GM18861 (cell line): ENCODE data around the gene MME.
"Not testable (repeated sequence)": the region's sequence is repeated elsewhere in the genome, so short reads cannot be mapped to it uniquely, and the experiment has no call there.

ENCODE experiments used
- ATAC-seq: cut with Tn5 transposase; IDR thresholded peaks from one replicate; pipeline ENCODE4 v1.9.1; 2021; ENCODE audit not compliant: unreplicated experiment

MME gene

GRCh38 chr3:155083313-155083905, 3.3 kb downstream of the MME start:
- ATAC-seq: no peak

DNA sequence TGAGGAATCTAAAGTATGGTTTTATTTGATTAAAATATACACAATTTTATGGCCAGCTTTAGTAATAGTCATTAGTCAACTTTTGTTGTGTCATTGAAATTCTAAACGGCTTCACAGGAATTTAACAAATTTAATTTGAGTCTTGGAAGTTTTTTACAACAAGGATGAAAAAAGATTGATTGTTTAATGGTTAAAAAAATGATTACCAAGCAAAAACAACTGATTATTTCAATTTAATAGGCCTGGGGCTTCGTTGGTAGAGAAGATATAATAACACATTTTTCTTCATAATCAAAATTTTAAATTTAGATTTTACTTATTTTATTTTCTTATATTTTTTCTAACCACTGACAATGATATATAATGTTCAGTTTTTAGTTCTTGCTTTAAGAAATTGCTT, 4.4 kb downstream of the MME start:
- ATAC-seq: no peak

DNA sequence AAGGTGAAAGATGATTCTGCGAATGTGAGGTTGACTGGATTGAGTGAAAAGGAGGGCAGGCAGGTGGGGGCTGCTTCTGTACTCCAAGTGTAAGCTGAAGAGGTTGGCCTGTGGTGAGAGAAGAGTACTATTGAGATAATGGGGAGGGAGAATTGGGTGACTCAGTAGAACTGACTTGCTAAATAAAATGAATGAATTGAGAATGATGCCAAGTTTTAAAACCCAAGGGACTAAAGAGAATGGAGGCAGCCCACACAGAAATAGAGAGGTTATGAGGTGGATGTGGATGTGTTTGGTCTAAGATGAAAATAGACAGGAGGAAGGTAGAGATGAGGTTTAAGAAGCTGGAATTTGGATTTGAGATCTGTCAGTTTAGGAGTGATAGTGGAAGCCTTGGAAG, 5.9 kb downstream of the MME start:
- ATAC-seq: no peak

- no peak for ATAC-seq
Observed at GRCh38 chr3:155088706-155089345, 8.7 kb downstream of the MME start.

DNA sequence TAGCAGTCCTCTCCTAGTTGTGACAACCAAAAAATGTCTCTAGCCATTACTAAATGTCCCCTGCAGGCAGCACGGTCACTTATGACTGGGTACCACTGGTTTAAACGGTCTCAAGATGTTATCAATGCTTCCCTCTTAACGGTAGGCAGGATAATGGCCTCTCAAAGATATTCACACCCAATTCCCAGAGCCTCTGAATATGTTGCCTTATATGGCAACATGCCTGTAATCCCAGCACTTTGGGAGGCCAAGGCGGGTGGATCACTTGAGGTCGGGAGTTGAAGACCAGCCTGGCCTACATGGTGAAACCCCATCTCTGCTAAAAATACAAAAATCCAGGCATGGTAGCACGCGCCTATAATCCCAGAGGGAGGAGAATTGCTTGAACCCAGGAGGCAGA, 9.4 kb downstream of the MME start:
- no peak for ATAC-seq

- no peak for ATAC-seq
Observed at GRCh38 chr3:155093261-155093660, 13.1 kb downstream of the MME start.

DNA sequence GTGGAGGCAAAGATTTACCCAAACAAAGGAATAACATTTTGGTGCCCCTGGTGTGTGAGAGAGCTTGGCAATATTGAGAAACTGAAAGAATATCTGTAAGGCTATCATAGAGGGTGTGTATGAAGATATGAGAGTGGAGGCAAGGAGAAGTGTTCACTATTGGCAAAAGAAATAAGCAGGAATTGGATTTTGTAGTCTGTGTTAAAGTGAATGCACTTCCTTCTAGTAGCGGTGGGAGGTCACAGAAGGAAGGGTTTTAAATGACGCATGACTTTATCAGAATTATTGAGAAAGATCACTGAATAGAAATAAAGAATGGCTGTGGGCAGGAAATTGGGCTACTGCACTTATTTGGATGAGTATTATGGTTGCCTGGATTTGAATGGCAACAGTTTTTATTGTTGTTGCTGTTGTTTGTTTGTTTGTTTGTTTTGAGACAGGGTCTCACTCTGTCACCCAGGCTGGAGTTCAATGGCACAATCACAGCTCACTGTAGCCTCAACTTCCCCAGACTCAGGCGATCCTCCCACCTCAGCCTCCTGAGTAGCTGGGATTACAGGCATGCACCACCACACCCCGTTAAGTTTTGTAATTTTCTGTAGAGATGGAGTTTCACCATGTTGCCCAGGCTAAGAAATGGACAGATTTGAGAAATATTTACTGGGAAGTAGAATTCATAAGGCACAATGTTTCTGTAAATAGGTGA, 16.3 kb downstream of the MME start:
- no peak for ATAC-seq

DNA sequence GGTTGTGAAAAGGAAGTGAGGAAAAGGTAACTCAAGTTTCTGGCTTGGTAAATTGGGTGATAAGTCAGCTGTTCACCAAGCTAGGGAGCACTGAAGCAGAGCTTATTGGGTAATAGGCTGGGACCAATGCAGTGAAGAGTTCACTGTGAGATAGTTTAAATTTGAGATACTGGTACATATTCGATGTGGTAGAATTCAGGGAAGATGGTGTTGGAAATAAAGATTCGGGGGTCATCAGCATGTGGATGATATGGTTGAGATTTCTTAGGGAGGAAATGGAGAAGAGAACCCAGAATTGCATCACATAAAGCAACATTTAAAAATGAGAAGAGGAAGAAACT, 16.9 kb downstream of the MME start:
- ATAC-seq: no peak

GRCh38 chr3:155101398-155101797, 21.3 kb downstream of the MME start:
- ATAC-seq: no peak

DNA sequence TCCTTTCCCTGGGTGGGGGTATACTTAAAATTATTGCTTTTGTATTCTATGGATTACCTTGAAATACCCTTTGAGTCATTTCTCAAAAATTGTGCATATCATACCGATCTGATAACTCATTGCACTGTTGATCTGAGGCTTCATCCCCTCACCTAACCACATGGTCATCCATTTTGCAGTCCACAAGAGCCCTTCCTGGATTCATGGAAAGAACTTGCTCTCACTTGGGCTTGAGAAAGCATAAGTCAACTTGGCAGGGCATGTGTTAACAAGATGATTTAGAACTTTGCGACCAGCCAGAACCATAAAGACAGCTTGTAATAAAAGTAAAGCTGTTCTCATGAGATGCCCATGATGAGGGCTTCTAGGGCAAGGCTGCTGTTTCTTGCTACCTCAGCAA, 22.2 kb downstream of the MME start:
- no peak for ATAC-seq

DNA sequence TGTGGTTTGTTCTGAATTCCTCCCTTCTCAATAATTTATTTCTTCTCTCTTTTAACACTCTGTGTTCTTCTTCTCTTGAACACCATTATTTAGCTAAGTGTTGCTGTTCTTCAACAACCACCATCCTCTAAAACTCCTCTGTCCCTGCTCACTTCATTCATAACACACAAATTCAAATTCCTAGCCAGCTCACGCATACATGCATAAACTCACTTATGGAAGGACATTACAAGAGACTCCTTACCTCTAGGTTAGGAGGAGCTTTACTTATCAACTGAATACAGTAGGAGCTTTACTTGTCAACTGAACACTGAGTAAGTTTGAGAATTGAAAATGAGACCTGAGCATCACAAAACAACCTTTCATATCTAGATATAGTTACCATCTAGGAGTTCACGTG, 23.6 kb downstream of the MME start:
- no peak for ATAC-seq

DNA sequence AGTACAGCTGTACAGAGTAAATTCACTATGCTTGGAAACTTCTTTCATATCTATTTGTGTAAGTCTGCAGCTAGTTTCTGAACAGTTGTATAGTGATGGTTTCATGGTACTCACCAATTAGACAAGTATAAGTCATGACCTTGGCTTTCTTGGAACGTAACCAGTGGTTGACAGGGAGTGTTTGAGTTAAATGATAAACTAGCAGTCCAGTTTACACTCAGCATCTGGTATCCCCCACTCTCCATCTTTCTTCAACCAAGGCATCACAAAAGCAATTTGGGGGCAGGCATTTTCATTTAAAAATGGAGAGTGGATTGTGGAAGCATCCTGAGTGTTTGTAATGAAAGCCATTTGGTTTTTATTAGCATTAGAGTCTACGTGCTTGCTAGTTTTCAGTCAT, 26.0 kb downstream of the MME start:
- ATAC-seq: no peak

DNA sequence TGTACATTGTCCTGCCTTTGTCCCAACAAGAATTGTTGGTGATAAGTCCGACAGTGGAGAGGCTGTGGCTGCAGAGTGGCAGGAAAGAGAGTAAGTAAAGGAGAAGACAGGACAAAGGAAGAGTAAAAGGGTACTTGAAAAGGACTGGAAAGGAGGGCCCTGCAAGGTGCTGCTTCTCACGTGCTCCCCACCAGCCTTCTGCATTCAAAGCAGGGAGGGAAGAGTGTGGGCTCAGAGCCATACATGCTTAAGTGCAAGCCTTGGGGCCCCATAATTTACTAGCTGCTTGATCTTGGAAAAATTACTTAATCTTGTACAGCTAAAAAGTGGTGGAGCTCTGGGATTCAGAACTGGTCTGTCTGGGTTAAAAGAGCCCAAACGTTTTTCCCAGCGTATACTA, 29.9 kb downstream of the MME start:
- no peak for ATAC-seq

DNA sequence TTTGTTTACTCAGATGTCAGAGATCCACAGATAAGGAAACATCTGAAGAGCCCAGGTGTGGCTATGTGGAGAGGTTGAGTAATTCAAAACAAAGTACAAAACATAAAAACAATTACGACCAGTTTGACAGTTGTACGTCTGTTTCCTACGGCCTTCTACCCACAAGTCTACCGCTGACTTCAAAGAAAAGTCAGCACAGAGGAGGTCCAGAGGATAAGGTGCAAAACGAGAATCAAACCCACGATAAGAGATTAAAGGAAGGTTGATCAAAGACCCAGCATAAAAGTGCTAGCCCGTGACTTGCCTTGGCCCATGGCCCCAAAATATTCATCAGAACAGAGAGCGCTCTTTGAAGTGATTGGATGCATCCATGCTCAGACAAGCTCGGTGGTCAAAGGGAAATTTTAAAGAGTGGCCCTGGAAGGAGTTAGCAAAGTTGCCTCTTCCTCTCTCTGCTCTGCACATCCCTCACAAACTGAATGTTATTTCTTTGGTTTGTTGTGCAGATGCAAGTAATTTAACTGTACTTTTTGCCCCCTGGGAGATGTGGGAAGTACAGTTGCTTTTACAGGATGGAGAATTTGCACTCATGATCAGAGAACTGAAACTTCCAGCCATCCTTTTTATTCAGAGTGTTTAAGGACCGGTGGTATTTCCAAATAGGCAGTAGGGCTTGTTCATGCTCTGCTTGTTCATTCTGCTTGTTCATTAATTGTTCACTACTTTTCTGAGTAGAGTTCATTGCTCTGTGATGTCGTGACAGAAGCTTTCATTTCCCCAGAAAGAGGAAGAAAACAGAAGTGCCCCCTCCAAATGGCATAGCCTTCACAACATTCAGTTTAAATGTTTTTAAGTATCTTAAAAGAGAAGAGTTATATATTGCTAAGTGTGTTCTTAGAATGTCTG, 31.1 kb downstream of the MME start:
- ATAC-seq: no peak

- ATAC-seq: no peak
Observed at GRCh38 chr3:155111971-155112370, 31.9 kb downstream of the MME start.

DNA sequence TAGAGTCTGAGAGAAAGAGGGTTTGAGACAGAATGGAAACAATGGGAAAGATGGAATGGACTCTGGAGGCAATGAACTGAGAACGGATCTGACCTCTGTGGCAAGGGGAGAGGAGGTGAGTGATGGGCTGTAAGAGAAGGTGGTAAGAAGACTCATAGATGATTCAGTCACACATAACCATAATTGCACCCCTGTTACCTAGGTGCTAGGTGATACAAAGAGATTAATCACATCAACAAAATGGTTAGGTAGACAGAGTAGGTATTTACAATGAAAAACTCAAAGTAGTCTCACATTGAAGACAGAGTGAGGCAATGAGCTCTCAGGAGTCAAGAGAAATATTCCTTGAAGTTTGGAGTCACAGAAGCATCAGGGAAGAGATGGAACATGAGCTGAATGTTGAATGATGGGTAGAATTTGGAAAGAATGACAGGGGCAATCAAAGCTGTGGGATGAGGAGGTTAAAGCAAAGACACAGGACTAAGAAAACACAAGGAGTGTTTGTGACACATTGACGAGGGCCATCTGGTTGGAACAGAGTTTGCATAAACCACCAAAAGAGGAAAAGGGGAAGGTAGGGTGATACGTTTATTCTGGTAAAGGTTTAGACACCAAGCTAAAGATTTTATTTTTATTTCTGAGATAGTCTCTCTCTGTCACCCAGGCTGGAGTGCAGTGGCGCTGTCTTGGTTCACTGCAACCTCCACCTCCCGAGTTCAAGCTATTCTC, 32.7 kb downstream of the MME start:
- no peak for ATAC-seq

DNA sequence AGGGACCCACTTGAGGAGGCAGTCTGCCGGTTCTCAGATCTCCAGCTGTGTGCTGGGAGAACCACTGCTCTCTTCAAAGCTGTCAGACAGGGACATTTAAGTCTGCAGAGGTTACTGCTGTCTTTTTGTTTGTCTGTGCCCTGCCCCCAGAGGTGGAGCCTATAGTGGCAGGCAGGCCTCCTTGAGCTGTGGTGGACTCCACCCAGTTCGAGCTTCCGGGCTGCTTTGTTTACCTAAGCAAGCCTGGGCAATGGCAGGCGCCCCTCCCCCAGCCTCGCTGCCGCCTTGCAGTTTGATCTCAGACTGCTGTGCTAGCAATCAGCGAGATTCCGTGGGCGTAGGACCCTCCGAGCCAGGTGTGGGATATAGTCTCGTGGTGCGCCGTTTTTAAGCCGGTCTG, 44.6 kb downstream of the MME start:
- not testable (repeated sequence) for ATAC-seq

GRCh38 chr3:155129396-155129795, 49.3 kb downstream of the MME start:
- ATAC-seq: no peak

DNA sequence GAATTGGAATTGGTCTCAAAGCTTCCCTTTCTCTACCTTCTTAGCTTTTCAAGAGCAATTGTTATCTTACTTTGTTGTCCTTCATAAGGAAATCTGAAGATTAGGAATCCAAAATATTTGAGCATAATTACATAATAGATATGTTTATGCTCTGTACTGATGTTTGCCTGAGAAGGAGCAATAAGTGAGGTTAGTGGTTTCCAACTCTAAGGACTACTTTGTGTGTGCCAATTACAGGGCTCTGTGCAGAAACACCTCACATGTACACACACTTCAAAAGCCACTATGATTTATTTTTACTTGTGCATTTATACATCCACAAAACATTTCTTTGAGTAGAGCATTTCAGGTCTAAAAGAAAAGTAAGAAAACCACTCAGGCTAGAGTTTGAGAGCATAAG, 49.9 kb downstream of the MME start:
- no peak for ATAC-seq

DNA sequence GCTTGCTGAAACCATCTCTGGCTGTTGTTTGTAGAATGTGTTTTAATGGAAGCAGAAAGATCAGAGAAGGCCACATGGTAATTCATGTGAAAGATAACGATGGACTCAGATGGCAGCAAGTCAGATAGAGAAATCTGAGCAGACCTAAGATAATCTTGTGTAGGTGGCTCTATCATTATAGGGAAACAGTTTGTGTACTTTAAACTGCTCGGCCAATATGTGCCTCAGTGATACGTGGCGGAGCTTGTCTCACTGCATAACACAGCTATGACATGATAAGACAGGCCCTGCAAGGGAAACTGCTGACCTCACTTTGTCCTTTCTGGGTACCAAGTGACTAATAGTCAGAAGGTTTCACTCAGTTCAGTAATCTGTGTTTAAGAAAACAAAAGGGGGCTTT, 51.0 kb downstream of the MME start:
- peak; percentile 72 for ATAC-seq

GRCh38 chr3:155134311-155134710, 54.2 kb downstream of the MME start:
- ATAC-seq: not testable (repeated sequence)
